Head of caudate nucleus (tissue), 42 donors: ENCODE results near the gene PRDX6.

Source experiments
- DNase-seq, 42 donors: peaks; one replicate each; pipeline versions ENCODE4 v3.0.0 to v3.0.0-alpha.2; 2020 to 2021; ENCODE audit warnings: mixed read lengths in 7 of 42
- intact Hi-C: fragments of 100-400 bp; cut with DNase I; formaldehyde crosslinking; loops from one replicate; pipeline ENCODE4 v1.15.0; 2022

PRDX6 gene

GRCh38 chr1:173527151-173527826 is 50.2 kb downstream of the PRDX6 start:
- intact Hi-C loops, result no loop called here
- DNase-seq, result peak in 19 of 42 donors; percentile 6 to 58 (median 22)

DNA sequence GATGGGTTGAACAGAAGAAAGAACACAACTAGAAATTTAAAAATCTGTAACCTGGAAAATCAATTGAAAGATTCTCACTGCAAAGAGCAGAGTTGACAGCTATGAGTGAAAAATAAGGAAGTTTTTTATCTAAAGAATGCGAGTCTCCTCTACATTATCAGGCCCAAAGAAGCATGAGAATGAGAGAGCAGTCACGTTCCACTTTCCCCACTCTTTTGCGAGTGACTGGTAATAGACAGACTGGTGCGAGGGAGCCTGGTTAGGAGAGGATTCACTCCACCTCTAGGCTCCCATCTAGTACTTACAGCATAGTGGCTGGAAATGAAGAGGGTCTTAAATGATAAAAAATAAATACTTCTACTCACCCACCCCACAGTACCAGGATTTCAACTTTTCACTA is 52.0 kb downstream of the PRDX6 start:
- DNase-seq, result no peak
- intact Hi-C loops, result no loop called here

- intact Hi-C loops, result no loop called here
- DNase-seq, result no peak
Observed at GRCh38 chr1:173530795-173531693, 53.9 kb downstream of the PRDX6 start.

- intact Hi-C loops, result no loop called here
- DNase-seq, result no peak
Observed at GRCh38 chr1:173532237-173532636, 55.1 kb downstream of the PRDX6 start.

GRCh38 chr1:173536223-173536622 is 59.1 kb downstream of the PRDX6 start:
- intact Hi-C loops, result no loop called here
- DNase-seq, result no peak
